Measurements from ENCODE around the gene KCTD7. TPM values are rescaled to one million over a fixed set of nuclear protein-coding genes. Genes with fewer than 3 reads are reported as not detected.
"Not testable (repeated sequence)": the region's sequence is repeated elsewhere in the genome, so short reads cannot be mapped to it uniquely, and the experiment has no call there.

Gene KCTD7
- total and polyA plus RNA-seq, 8 donors = 1.7 to 17.5 (median 4.8) TPM

DNA sequence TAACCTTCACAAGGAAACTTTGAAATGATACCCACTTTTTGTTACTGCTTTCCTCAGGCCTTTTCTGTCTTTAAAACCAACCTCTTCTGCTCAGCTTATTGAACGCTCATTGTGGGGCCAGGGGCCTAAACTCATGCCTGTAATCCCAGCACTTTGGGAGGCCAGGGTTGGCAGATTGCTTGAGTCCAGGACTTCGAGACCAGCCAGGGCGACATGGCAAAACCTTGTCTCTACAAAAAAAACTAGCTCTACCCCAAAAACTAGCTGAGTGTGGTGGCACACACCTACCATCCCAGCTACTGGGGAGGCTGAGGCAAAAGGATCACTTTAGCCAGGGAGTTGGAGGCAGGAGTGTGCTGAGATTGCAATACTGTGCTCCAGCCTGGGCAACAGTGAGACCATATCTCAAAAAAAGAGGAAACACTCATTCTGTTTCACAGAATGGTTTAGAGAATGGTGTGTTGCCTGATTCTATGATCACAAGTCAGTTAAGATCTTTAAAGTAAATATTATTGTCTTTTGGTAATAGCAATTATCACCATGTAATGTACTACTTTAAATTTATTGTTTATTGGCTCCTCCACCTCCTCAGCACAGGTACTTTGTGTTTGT lies 51.1 kb downstream of the KCTD7 start:
- Histone ChIP-seq H3K9me3 (no peaks in the 10 kb centered on the region), H3K27me3 (no peaks in the 10 kb centered on the region), H3K4me1 (peaks cover 15 to 49% (median 29%) of the 10 kb centered on the region in 4 donors), H3K4me3 (no peak overlapping the region), H3K27ac (peak overlapping the region in 2 of 5 donors; percentile 38 to 99), H3K36me3 (no peaks in the 10 kb centered on the region)
- intact Hi-C loops (cut with DNase I; ENCODE audit: low total_unique reads) = no loop called here
- TF ChIP-seq POLR2AphosphoS5 (IDR thresholded peaks at IDR 0.05) = no peak
- no peak for TF ChIP-seq POLR2A (IDR thresholded peaks at IDR 0.05)
- TF ChIP-seq, protein P1, sequence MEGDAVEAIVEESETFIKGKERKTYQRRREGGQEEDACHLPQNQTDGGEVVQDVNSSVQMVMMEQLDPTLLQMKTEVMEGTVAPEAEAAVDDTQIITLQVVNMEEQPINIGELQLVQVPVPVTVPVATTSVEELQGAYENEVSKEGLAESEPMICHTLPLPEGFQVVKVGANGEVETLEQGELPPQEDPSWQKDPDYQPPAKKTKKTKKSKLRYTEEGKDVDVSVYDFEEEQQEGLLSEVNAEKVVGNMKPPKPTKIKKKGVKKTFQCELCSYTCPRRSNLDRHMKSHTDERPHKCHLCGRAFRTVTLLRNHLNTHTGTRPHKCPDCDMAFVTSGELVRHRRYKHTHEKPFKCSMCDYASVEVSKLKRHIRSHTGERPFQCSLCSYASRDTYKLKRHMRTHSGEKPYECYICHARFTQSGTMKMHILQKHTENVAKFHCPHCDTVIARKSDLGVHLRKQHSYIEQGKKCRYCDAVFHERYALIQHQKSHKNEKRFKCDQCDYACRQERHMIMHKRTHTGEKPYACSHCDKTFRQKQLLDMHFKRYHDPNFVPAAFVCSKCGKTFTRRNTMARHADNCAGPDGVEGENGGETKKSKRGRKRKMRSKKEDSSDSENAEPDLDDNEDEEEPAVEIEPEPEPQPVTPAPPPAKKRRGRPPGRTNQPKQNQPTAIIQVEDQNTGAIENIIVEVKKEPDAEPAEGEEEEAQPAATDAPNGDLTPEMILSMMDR (IDR thresholded peaks at IDR 0.05) = no peak
- no peak for TF ChIP-seq EP300 (IDR thresholded peaks at IDR 0.05)
- DNase-seq = no peak
- WGBS, 5 donors = 84 to 96% (median 91%) methylated on average over 3 of the region's 3 CpGs

DNA sequence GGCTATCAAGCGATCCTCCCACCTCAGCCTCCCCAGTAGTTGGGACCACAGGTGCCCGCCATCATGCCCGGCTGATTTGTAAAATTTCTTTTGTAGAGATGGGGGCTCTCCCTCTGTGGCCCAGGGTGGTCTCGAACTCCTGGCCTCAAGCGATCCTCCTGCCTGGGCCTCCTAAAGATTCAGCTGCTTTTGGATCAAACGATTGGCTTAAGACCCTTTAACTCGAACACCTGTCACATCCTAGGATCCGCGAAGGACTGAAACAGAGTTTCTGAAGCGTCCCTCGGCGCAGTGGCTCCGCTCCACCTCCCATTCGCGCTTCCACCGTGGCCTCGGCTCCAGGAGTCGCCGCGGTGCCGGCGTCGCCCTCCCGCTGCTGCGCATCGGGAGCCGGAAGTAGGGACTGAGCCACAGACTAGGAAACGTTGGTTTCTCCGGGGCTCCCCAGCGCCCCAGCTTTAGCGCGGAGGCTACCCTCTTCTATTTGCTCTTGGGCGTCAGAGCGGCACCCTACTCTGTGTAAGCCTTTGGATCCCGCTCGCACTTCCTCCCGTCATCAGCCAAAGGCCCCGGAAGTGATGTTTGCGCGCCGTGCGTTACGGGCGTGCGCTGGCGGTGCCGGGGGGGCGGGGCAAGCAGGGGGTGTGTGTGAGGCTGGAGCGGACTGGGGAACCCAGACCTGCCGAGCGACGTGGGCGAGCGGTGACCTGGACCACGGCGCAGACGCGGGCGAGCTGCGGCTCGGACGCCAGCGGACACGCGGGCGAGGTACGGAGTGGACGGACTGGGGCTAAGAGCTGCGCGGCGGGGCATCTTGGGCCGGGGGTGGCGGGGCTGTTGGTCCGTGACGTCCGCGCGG lies 53.0 kb downstream of the KCTD7 start:
- peak overlapping the region; percentile 96 to 99 (median 98) for H3K27ac ChIP-seq
- peak overlapping the region; percentile 73 to 89 (median 85) for H3K4me3 ChIP-seq
- intact Hi-C loops (cut with DNase I; ENCODE audit: low total_unique reads) = no loop called here
- H3K36me3 ChIP-seq = no peaks in the 10 kb centered on the region
- DNase-seq = peak; percentile 99
- TF ChIP-seq POLR2A (IDR thresholded peaks at IDR 0.05) (peak in 2 of 4 donors; percentile 90 to 97), EP300 (IDR thresholded peaks at IDR 0.05) (no peak), POLR2AphosphoS5 (IDR thresholded peaks at IDR 0.05) (peak; percentile 99 to 100 (median 99))
- TF ChIP-seq, protein P1 (IDR thresholded peaks at IDR 0.05) = no peak
- H3K27me3 ChIP-seq = no peaks in the 10 kb centered on the region
- H3K9me3 ChIP-seq = no peaks in the 10 kb centered on the region
- H3K4me1 ChIP-seq = peaks cover 17 to 57% (median 33%) of the 10 kb centered on the region in 4 donors
- 2 to 7% (median 3%) methylated on average over 42 to 78 of the region's 78 CpGs for WGBS, 5 donors

DNA sequence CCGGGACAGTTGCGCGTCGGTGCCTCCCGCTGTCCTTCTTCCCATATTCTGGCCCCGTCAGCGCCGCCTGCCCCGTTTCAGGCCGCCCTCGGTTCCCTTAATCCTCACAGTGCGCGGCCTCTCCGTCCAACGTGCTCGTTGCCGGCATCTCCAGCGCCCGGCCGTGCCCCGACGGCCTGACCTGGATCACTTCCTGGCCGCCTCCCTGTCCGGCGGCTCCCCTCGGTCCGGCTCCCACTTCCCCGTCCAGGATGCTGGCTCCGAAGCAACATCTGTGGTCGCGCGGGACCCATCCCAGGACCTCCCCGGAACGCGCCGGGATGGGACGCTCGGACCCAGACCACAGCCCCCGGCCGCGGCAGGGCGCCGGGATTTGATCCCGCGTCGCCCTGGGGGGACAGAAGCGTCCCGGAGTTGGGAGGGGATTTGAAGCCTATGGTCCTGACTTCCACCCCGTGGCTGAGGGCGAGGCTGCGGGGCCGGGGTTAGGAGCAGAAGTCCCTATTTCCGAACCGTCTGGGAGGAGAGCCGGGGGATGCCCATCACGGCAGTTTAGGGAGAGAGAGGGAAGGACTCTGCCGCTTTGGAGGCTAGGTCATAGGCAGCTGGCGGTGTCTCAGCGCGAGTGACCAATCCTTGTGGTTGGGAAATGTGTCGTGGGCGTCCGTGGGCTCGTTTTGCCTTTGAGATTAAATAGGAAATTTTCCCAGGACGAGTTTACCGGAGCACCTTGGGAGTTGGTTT lies 53.8 kb downstream of the KCTD7 start:
- DNase-seq = peak; percentile 43 to 52
- H3K27me3 ChIP-seq = no peaks in the 10 kb centered on the region
- peak overlapping the region; percentile 96 to 99 (median 98) for H3K27ac ChIP-seq
- H3K4me1 ChIP-seq = peaks cover 17 to 57% (median 33%) of the 10 kb centered on the region in 4 donors
- WGBS, 5 donors = 1 to 7% (median 2%) methylated on average over 15 to 66 of the region's 66 CpGs
- no peaks in the 10 kb centered on the region for H3K9me3 ChIP-seq
- peak overlapping the region; percentile 73 to 89 (median 85) for H3K4me3 ChIP-seq
- no peaks in the 10 kb centered on the region for H3K36me3 ChIP-seq
- no peak for TF ChIP-seq EP300 (IDR thresholded peaks at IDR 0.05)
- TF ChIP-seq POLR2AphosphoS5 (IDR thresholded peaks at IDR 0.05) = peak in 1 of 3 donors; percentile 17
- no peak for TF ChIP-seq POLR2A (IDR thresholded peaks at IDR 0.05)
- TF ChIP-seq, protein P1 (IDR thresholded peaks at IDR 0.05) = no peak
- intact Hi-C loops (cut with DNase I; ENCODE audit: low total_unique reads) = no loop called here

DNA sequence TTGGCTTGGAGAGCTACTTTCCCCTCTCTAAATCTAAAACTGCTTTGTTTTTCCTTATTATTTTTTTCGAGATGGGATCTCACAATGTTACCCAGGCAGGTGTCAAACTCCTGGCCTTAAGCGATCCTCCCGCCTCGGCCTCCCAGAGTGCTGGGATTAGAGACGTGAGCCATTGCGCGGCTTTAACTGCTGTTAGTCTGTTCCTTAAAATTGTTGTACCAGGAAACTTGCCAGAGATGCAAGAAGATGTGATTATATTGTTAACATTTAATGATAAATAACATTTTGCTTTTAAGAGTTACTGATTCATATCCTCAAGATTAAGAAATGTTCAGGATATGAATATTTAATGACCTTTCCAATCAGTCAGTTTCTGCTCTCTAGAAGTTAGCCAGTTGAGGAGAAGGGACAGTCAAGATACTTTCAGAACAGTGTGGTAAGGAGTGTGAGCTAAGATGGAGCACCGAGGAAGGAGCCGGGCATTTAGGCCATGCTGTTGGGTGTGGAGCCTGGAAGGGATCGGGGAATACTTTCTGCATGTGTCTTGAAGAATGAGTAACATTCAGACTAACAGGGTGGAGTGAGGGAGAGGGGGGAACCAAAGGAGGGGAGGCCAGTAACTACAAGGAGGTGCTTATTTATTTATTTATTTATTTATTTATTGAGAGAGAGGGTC lies 54.6 kb downstream of the KCTD7 start:
- Histone ChIP-seq H3K4me3 (peak overlapping the region; percentile 73 to 89 (median 85)), H3K27ac (peak overlapping the region in 4 of 5 donors; percentile 97 to 99 (median 98)), H3K4me1 (peaks cover 17 to 57% (median 33%) of the 10 kb centered on the region in 4 donors)
- H3K27me3 ChIP-seq; H3K36me3 ChIP-seq; intact Hi-C loops (cut with DNase I; ENCODE audit: low total_unique reads); H3K9me3 ChIP-seq; DNase-seq: not testable (repeated sequence)
- WGBS, 5 donors = 53 to 78% (median 55%) methylated on average over 10 of the region's 10 CpGs

Data from stomach (tissue), 9 donors.